NAMALWA (cell line): Measurements from ENCODE around the gene PLEKHH2.
"Not testable (repeated sequence)": the region's sequence is repeated elsewhere in the genome, so short reads cannot be mapped to it uniquely, and the experiment has no call there.

Source experiments
- DNase-seq: peaks from one replicate; pipeline ENCODE4 v3.0.0-alpha.2; 2015; ENCODE audit warnings: low spot score

The PLEKHH2 gene

GRCh38 chr2:43636621-43637020, 439 bp upstream of the PLEKHH2 start:
- no peak for DNase-seq

GRCh38 chr2:43642363-43642762, 5.3 kb downstream of the PLEKHH2 start:
- DNase-seq: no peak

DNA sequence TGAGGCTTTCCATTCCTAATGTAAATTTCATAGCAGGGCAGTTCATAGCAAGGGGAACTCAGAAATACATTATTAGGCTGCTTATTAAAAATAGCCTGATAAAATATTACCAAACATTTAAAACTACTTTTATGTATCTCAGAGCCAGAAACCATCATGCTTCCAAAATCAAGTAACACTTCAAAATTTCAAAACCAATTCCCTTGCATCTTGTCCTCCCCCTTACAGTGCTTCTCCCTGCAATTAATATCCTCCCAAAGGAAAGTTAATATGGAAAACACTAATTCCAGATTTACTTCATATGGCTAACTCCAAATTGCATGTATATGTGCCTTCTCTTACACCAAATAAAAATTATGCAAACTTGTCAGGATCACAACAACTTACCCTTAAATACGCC, 6.6 kb downstream of the PLEKHH2 start:
- no peak for DNase-seq

GRCh38 chr2:43648994-43649701, 12.1 kb downstream of the PLEKHH2 start:
- DNase-seq: no peak

- no peak for DNase-seq
Measured at GRCh38 chr2:43653506-43653905, 16.4 kb downstream of the PLEKHH2 start.

GRCh38 chr2:43657241-43657640, 20.2 kb downstream of the PLEKHH2 start:
- DNase-seq: no peak

DNA sequence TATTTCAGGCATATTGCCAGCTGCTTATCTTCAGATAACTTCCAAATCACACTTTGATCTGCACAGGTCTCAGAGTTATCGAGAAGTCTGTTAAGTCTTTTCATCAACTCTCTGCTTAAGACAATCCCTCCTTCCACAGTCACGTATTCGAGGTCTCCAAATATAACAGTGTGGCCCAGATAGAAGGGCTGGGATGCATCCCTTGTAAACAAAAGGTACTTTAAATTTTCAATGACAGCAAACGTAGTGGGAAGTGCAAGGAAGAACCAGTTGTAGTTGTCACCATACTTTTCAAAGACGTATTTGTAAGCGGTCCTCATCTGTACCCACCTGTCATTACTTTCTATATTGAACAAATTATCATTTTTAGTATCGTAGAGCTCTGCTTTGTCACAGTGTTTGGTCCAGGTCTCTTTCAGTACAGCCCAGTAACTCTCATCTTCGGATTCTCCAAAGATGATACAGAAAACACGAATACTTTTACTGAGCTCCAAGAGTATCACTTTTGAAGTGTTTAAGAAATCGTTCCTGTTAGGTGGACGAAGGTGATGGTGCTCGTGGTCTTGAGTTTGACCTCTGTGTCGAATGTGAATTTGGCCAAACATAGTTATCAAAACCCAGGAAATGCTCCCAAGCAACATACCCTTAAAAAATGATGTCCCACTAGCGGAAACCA, 38.7 kb downstream of the PLEKHH2 start:
- DNase-seq: no peak

- no peak for DNase-seq
Measured at GRCh38 chr2:43676322-43677050, 39.4 kb downstream of the PLEKHH2 start, which contains the start of gene C1GALT1C1L. Gene C1GALT1C1L (minus strand): TSS chr2:43676429. CDS start chr2:43676322, 107 bp downstream.

DNA sequence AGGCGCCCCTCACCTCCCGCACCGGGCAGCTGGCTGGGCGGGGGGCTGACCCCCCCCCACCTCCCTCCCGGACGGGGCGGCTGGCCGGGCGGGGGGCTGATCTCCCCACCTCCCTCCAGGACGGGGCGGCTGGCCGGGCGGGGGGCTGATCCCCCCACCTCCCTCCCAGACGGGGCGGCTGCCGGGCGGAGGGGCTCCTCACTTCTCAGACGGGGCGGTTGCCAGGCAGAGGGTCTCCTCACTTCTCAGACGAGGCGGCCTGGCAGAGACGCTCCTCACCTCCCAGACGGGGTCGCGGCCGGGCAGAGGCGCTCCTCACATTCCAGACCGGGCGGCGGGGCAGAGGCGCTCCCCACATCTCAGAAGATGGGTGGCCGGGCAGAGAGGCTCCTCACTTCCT, 40.7 kb downstream of the PLEKHH2 start:
- DNase-seq: not testable (repeated sequence)

GRCh38 chr2:43685357-43685756, 48.3 kb downstream of the PLEKHH2 start:
- DNase-seq: no peak

GRCh38 chr2:43689999-43690398, 52.9 kb downstream of the PLEKHH2 start:
- no peak for DNase-seq

DNA sequence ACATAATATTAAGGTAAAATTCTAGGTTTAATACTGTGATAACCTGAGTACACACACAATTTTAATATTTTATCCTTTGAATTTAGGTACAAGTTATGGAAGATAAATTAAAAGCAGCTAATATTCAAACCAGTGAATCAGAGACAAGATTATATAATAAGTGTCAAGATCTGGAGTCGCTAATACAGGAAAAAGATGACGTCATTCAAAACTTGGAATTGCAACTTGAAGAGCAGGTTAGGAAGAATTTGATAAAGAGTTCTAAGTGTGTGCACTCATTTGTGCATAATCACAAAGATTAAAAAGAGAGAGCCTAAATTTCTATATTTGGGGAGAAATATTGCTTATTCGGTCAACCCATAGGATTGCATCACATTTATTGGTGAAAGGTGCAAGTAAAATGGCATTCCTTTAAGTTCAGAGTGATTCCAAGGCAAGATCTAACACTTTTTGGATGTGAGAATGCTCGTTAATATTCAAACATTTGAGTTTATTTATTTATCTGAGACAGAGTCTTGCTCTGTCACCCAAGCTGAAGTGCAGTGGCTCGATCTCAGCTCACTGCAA, 55.5 kb downstream of the PLEKHH2 start:
- no peak for DNase-seq

DNA sequence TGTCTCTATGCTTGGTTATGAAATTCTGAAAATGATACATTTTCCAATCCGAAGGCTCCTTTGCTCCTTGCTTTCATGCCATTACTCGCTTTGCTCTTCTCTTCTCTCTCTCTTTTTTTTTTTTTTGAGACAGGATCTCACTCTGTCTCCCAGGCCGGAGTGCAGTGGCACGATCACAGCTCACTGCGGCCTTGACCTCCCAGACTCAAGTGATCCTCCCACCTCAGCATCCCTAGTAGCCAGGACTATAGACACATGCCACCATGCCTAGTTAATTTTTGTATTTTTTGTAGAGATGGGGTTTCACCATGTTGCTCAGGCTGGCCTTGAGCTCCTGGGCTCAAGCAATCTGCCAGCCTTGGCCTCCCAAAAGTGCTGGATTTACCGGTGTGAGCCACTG, 61.1 kb downstream of the PLEKHH2 start:
- DNase-seq: not testable (repeated sequence)

- peak; percentile 6 for DNase-seq
Measured at GRCh38 chr2:43699761-43700160, 62.7 kb downstream of the PLEKHH2 start.

DNA sequence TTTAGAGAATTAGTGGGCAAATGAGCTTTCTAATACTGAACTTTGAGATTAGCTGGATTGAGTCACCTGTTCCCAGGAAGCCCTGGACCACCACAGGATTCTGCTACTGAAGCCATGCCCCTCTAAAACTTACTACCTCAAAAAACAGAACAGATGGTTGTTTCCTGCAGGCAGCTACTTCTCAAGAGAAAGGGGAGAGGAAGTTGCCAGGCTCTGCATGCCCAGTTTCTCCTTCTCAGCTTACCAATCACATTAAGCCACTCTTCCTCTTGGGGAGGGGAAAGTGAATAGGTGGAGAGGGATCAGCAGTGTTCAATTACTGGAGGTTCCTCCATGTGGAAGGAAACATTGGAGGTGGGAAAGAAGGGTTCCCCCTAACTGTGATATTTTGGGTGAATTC, 64.1 kb downstream of the PLEKHH2 start:
- DNase-seq: no peak

DNA sequence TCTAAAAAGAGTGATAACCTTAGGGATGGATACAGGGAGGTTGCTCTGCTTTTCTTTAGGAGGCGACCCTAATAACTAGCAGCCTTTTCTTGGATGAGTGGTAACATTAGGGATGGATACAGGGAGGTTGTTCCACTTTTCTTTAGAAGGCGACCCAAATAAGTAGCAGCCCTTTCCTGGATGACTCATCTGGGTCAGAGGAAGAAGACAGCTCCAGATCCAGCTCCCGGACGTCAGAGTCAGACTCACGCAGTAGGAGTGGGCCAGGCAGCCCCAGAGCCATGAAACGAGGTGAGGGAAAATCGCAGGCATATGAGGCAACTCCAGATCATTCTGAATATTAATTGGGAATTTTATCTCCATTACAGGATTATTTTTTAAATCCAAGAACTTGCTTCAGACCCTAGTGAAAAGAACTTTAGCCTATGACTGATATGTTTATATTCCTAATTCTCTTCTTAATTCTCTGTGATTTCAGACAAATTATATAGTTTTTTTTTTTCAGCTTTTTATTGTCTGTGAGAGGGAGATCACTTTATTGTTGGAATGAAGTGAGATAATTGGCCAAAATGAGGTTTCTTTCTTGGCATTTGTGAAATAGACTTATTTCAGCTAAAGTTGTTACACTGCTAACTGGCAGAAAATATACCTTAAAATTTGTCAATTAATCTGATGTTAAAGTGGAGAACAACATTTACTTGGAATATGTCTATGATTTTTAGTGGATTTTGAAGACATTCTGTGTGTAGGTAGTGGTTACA, 70.4 kb downstream of the PLEKHH2 start:
- DNase-seq: no peak

- no peak for DNase-seq
Measured at GRCh38 chr2:43708178-43708577, 71.1 kb downstream of the PLEKHH2 start.

DNA sequence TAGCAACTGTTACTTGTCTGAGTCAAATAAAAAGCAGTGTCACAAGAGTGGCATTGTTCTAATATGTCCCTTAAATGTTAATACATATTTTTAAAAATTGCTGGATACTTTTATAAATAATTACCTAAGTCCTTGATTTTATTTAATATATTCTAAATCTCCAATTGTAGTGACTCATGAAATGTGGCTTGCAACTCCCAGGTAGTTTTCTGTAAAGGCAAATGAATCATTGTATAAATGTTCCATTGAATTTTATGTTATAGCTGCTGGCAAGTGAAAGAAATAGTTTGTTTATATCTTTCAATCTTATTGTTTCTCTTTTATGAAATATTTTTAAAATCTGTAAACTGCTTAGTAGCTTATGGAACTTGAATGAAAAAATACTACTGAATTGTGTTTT, 71.8 kb downstream of the PLEKHH2 start:
- DNase-seq: no peak

GRCh38 chr2:43710866-43711265, 73.8 kb downstream of the PLEKHH2 start:
- DNase-seq: no peak

GRCh38 chr2:43714164-43714563, 77.1 kb downstream of the PLEKHH2 start:
- DNase-seq: no peak

DNA sequence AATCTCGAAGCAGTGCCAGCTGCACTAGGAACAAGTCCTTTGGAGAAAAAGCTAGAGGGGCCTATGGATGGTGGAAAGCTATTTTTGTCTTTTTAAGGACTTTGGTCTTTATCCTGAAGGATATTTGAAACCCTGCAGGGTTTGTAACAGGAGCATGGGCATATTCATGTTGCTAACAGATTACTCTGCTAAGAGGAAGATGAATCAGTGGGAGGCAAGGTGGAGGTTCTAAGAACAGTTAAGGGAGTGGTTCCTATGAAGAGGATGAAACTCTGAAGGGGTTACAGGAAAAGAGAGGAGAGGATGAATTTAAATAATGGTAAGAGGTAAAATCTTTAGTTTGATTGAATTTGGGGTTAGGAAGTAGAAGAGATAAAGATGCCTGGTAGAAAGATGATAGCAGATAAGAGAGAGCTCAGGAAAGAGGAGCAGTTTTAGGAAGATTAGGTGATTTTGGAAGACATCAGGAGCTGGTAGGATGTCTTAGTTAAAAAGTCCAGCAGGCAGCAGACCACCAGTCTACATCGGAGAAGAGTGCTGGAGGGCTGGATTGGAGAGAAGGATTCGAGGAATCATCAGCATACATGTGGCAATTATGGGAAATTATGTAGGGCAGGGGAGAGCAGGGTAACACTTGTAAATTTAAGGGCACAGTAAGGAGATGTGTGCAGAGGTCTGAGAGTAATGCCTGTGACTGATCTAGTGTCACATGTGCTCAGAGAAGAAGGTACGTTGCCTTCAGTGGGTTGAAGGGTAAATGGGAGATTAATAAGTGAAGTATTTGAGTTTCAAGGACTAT, 78.4 kb downstream of the PLEKHH2 start:
- no peak for DNase-seq
